Adrenal gland (tissue), 12 donors: Measurements from ENCODE around the gene SLC2A2. TPM values are rescaled to one million over a fixed set of nuclear protein-coding genes. Genes with fewer than 3 reads are reported as not detected.

ENCODE experiments used
- DNase-seq, 7 donors: peaks; one replicate each; pipeline ENCODE4 v3.0.0-alpha.2; 2019 to 2020
- H3K27ac ChIP-seq, 5 donors: fragments of 200-600 bp; sonication (generic) in 4 of 5; 1 replicate in 3 of 5; 2 replicates in 2 of 5; pipeline versions ENCODE4 v1.5.1 to v1.8.0; 2016 to 2020; ENCODE audit warnings: mild to moderate bottlenecking in 1 of 5
- H3K27me3 ChIP-seq: fragments of 200-600 bp; 2 replicates; pipeline ENCODE4 v1.8.0; 2021
- H3K36me3 ChIP-seq, 2 donors: fragments of 200-600 bp; replicated peaks in 1 of 2; 1 replicate in 1 of 2; 2 replicates in 1 of 2; pipeline versions ENCODE4 v1.5.1 to v1.8.0; 2018 to 2022
- H3K4me1 ChIP-seq, 2 donors: fragments of 200-600 bp; replicated peaks in 1 of 2; 1 replicate in 1 of 2; 2 replicates in 1 of 2; pipeline versions ENCODE4 v1.5.1 to v1.8.0; 2018 to 2021
- H3K4me3 ChIP-seq, 4 donors: fragments of 200-600 bp; sonication (generic) in 3 of 4; one replicate each; pipeline ENCODE4 v1.5.1; 2016 to 2018
- H3K9me3 ChIP-seq, 3 donors: fragments of 200-600 bp; sonication (generic) in 1 of 3; replicated peaks in 1 of 3; 1 replicate in 2 of 3; 2 replicates in 1 of 3; pipeline versions ENCODE4 v1.5.1 to v1.8.0; 2016 to 2021
- POLR2A ChIP-seq, 2 donors: fragments of 450-650 bp; IDR thresholded peaks; one replicate each; pipeline ENCODE4 v1.6.1; 2017; ENCODE audit warnings: antibody characterized with exemption in 2 of 2, mild to moderate bottlenecking in 2 of 2, moderate library complexity in 1 of 2
- WGBS, 4 donors: extraction: QIAGEN DNeasy Blood & Tissue Kit in 2 of 4; methylation state at CpG; one replicate each; pipeline versions ENCODE4 v1.1.5 to v1.1.7; 2013 to 2017; 5-methylcytosine and 5-hydroxymethylcytosine counted together
- intact Hi-C, 2 donors: fragments of 100-400 bp; cut with DNase I; formaldehyde crosslinking; loops; one replicate each; pipeline versions ENCODE4 v1.14.1 to v1.15.0; 2022 to 2023
- polyA plus RNA-seq, 3 donors: library from polyadenylated mRNA; stranded (reverse); fragments of 200-250 nt in 2 of 3; fragments of 350-450 nt in 1 of 3; fragmentation: Illumina TruSeq in 1 of 3; extraction: RNeasy Lipid Tissue Mini Kit (QIAGEN cat#74804) in 1 of 3; gene quantifications; one replicate each; pipeline ENCODE4 v1.2.3, GENCODE V29; 2013 to 2014
- total RNA-seq, 9 donors: library from RNA; depleted of rRNA in 4 of 9; stranded (reverse); fragments of >200 nt in 4 of 9; fragments of 120-200 nt in 1 of 9; fragmentation: NEBNext Ultra II Directional in 1 of 9; extraction: Animal tissue kit (Norgen Biotek cat#: 25700) in 1 of 9; gene quantifications; one replicate each; pipeline versions ENCODE4 v1.1.0 to v1.2.4, GENCODE V29; 2013 to 2023
- TF ChIP-seq, protein P1 (sequence below), 6 experiments: fragments of 450-650 bp in 4 of 6; fragments of 200-600 bp in 2 of 6; sonication (generic) in 1 of 6; IDR thresholded peaks; 1 replicate in 5 of 6; 2 replicates in 1 of 6; pipeline versions ENCODE4 v1.5.1 to v1.8.0; 2016 to 2021; ENCODE audit warnings: antibody characterized with exemption in 6 of 6, mild to moderate bottlenecking in 2 of 6, moderate library complexity in 1 of 6
- donor health status: healthy with polysubstance abuse.
- donor health status: Bipolar disorder and iron deficiency.
- donor health status: DM: yes; HTN: yes; CAD: no.
- donor health status: DM: no; HTN: no; CAD: no.
- donor health status: DM: no; HTN: no; CAD: no.
- donor health status: DM: yes; HTN: yes; CAD: no.

The SLC2A2 gene
- total and polyA plus RNA-seq, 12 donors = 0.22 TPM; not detected in 11

- Histone ChIP-seq H3K36me3 (no peaks in the 10 kb centered on the region), H3K9me3 (no peaks in the 10 kb centered on the region), H3K27me3 (no peaks in the 10 kb centered on the region), H3K4me3 (no peak overlapping the region), H3K4me1 (no peaks in the 10 kb centered on the region), H3K27ac (no peak overlapping the region)
- intact Hi-C loops = loop anchor here (10.0 kb wide), 1 partner anchor 520 kb away; no protein-coding TSS in a partner anchor
- no peak for TF ChIP-seq POLR2A (IDR thresholded peaks at IDR 0.05)
- TF ChIP-seq, protein P1, sequence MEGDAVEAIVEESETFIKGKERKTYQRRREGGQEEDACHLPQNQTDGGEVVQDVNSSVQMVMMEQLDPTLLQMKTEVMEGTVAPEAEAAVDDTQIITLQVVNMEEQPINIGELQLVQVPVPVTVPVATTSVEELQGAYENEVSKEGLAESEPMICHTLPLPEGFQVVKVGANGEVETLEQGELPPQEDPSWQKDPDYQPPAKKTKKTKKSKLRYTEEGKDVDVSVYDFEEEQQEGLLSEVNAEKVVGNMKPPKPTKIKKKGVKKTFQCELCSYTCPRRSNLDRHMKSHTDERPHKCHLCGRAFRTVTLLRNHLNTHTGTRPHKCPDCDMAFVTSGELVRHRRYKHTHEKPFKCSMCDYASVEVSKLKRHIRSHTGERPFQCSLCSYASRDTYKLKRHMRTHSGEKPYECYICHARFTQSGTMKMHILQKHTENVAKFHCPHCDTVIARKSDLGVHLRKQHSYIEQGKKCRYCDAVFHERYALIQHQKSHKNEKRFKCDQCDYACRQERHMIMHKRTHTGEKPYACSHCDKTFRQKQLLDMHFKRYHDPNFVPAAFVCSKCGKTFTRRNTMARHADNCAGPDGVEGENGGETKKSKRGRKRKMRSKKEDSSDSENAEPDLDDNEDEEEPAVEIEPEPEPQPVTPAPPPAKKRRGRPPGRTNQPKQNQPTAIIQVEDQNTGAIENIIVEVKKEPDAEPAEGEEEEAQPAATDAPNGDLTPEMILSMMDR (IDR thresholded peaks at IDR 0.05) = no peak
- peak in 2 of 7 donors; percentile 11 to 31 for DNase-seq
- WGBS, 4 donors = 87 to 89% (median 87%) methylated on average over 14 of the region's 14 CpGs
Measured at GRCh38 chr3:171044835-171045793, 18.6 kb upstream of the SLC2A2 start.

- no peak for DNase-seq
- Histone ChIP-seq H3K27ac (no peak overlapping the region), H3K4me1 (no peaks in the 10 kb centered on the region), H3K9me3 (no peaks in the 10 kb centered on the region), H3K4me3 (no peak overlapping the region), H3K27me3 (no peaks in the 10 kb centered on the region), H3K36me3 (no peaks in the 10 kb centered on the region)
- intact Hi-C loops = loop anchor here (10.0 kb wide), 1 partner anchor 520 kb away; no protein-coding TSS in a partner anchor
- WGBS, 4 donors = 0 to 69% (median 44%) methylated on average over 1 of the region's 1 CpG
- TF ChIP-seq, protein P1 (IDR thresholded peaks at IDR 0.05) = no peak
- TF ChIP-seq POLR2A (IDR thresholded peaks at IDR 0.05) = no peak
Measured at GRCh38 chr3:171044384-171044783, 17.9 kb upstream of the SLC2A2 start.

GRCh38 chr3:171039674-171040073, 13.2 kb upstream of the SLC2A2 start:
- H3K27me3 ChIP-seq = peaks cover 4% of the 10 kb centered on the region
- no peaks in the 10 kb centered on the region for H3K4me1 ChIP-seq
- H3K4me3 ChIP-seq = no peak overlapping the region
- DNase-seq = no peak
- 62 to 87% (median 73%) methylated on average over 1 of the region's 1 CpG for WGBS, 4 donors
- intact Hi-C loops = loop anchor here (10.0 kb wide), 1 partner anchor 525 kb away; no protein-coding TSS in a partner anchor
- no peaks in the 10 kb centered on the region for H3K9me3 ChIP-seq
- no peaks in the 10 kb centered on the region for H3K36me3 ChIP-seq
- no peak for TF ChIP-seq POLR2A (IDR thresholded peaks at IDR 0.05)
- TF ChIP-seq, protein P1 (IDR thresholded peaks at IDR 0.05) = no peak
- no peak overlapping the region for H3K27ac ChIP-seq

- no peak for DNase-seq
- H3K9me3 ChIP-seq = no peaks in the 10 kb centered on the region
- H3K27ac ChIP-seq = no peak overlapping the region
- 35 to 50% (median 43%) methylated on average over 1 of the region's 1 CpG for WGBS, 4 donors
- intact Hi-C loops = no loop called here
- H3K27me3 ChIP-seq = peaks cover 4% of the 10 kb centered on the region
- H3K4me3 ChIP-seq = no peak overlapping the region
- no peaks in the 10 kb centered on the region for H3K4me1 ChIP-seq
- TF ChIP-seq, protein P1 (IDR thresholded peaks at IDR 0.05) = no peak
- no peak for TF ChIP-seq POLR2A (IDR thresholded peaks at IDR 0.05)
- H3K36me3 ChIP-seq = no peaks in the 10 kb centered on the region
Measured at GRCh38 chr3:171038342-171038741, 11.8 kb upstream of the SLC2A2 start.
